Activated T-cell treated with anti-CD3 and anti-CD28 coated beads, Interleukin-2, amount 50 U/mL, for 48 hours (primary cell): ENCODE data around the gene GFOD1.
"Not testable (repeated sequence)": the region's sequence is repeated elsewhere in the genome, so short reads cannot be mapped to it uniquely, and the experiment has no call there.

Experiments
- DNase-seq, 2 experiments: peaks; one replicate each; pipeline ENCODE4 v3.0.0-alpha.2; 2020

The GFOD1 gene

DNA sequence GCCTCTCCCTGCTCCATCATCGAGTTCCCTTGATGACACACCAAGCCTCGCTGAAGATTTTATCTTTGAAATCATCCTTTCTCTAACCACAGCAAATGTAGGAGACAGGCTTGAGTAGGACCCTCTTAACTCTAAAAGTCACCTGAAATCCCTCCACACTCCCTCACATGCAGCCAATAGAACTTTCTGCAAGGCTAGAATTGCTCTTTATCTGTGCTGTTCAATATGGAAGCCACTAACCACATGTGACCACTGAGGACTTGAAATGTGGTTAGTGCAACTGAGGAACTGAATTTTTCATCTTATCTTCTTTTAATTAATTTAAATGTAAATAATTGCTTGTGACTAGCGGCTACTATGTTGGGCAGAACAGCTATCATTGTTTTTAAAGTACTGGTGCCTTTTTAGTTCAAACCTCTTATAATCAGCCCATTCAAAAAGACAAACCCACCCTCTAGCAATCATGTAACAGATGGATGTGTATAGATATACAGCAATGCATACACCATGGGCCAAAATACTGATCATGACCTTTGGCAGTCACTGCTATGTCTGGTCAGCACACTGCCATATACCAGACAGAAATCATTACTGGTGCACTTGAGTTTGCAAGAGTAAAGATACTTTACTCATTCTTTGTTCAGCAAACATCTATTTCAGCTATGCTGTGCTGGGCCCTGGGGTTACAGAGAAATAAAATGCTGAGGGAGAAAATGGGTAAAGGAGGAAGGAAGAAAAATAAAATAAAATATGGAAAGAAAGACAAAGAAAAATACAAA is 50.0 kb downstream of the GFOD1 start:
- no peak for DNase-seq

DNA sequence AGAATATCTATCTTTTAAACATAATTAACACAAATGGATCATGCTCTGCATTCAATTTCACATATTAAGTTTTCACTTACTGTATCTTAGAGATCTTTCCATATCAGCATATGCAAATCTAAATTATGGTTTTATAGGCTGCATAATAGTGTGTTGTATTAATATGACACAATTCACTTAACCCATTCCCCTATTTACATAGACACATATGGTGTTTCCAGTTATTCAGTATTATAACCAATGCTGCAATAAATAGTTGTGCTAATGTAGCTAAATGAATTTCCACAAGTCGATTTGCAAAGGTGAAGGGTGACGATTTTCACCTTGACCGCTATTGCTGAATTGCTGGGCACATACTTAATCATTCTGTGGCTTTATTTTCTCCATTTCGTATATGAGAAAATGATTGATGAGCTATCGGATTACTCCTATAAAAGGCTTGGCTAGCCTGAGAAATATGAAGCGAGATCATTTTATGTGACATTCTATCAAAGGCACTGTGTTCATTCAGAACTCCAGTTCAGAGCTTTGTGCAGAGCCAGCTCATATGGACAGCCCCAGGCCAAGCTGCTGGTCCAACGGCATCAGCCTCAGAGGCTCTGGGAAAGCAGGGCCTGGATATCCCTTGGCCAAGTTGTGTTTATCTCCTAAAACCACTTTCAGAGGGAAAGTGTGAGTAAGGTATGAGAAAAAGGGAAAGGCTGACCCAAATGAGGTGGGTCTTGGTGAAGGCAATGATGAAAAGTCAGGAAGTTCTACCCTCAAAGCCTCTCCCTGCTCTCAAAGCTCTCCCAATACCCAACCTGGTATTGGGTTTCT is 50.8 kb downstream of the GFOD1 start:
- DNase-seq, result no peak

DNA sequence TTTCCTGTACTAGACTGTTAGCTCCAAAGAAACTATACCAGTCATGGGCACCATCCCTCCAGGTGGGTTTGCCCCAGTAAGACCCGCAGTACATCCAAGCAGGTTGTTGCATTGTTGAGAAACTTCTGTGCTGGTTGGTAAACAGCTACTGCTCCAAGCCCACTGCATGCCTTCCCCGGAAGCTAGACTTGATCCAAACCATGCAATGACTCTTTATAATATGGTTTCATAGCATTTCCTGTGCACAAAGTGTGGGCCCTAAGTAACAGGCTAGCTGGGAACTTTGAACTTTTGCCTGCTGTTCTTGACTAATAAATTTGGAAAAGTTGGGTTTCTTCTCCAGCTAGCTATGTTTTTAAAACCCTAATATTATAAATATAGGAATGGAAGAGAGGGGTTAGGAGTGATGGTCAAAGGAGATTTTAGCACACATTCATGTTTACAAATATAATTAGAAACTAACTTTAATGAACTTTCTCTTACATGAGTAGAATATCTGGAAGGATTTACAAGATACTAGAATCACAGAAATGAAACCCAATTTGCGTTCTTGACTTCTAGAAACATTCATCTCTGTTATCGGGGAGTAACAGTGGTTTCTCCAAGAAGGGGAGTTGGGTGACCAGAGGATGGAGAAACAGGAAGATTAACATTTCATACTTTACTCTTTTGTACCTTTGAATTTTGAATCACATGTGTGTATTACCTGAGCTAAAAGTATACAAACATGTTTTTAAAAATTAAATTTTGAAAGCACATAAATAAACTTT is 51.7 kb downstream of the GFOD1 start:
- DNase-seq, result no peak

DNA sequence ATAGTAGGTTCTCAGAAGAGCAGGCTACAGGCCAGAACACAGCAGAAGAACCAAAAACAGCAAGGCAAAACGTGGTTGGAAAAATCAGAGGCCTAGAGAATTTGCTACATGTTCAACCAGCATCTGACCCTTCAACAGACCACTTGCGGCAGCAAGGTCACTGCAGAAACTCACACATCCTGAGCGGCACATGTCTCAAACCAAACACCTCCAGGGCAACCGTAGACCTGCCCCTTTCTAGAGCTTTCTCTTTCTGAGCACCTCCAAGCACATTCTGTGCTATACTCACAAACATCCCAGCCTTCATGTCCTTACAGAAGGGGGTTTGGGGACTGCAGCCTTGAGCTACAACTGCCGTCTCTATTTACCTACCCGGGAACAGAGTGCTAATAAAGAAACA is 52.6 kb downstream of the GFOD1 start:
- DNase-seq, result no peak

DNA sequence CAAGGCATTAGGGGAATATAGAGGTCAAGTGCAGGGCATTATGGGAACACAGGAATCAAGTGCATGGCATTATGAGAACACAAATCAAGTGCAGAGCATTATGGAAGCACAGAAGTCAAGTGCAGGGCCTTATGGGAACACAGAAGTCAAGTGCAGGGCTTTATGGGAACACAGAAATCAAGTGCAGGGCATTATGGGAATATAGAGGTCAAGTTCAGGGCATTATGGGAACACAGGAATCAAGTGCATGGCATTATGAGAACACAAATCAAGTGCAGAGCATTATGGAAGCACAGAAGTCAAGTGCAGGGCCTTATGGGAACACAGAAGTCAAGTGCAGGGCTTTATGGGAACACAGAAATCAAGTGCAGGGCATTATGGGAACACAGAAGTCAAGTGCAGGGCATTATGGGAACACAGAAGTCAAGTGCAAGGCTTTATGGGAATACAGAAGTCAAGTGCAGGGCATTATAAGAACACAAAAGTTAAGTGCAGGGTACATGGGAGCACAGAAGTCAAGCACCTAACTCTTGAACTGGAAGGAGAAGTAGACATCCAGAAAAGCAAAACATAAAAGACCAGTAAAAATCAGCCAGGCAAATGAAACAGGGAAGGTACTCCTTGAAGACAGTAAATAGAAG is 53.1 kb downstream of the GFOD1 start:
- DNase-seq, result not testable (repeated sequence)

DNA sequence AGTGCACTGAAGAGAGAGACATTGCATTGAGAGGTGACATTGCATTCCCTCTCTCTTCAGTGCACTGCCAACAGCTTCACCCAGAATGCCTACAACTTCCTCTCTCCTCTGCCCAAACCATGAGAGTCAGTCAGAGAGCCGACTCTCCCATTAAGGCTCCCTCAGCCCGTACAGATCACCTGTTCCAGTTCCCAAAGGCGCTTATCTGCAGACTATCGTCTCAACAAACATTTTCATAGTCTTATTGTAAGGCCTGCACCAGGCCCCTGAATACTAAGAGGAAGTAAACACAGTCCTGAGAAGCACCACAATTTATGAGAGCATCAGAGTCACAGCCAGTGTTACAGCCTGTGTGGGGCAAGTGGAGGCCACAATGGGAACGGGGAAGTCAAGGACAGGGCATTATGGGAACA is 53.7 kb downstream of the GFOD1 start:
- DNase-seq, result no peak

DNA sequence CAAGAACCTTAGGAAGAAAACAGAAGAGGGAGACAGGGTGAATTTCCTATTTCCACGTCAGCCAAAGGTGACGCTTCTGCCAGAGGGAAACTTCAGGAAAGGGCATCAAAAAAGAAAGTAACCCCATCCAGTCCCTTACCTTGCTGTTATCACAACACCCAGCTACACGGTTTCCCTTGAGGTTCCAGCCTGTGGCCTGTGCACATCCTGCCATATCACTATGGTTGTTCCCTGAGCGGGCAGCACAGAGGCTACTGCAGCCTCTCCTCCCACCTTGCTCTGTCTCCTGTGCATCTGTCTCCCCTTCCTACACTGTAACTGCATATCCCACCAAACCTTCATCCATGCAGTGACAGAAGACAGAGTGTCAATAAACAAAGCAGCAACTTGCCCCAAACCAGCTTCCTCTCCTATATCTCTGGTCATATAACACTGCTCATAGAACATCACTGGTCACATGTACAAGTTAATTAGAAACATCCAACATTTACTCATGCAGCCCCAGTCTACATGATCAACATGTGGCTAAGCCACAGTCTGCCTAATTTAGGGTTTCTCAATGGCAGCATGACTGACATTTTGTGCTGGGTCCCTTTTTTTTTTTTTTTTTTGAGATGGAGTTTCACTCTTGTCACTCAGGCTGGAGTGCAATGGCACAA is 54.7 kb downstream of the GFOD1 start:
- no peak for DNase-seq

DNA sequence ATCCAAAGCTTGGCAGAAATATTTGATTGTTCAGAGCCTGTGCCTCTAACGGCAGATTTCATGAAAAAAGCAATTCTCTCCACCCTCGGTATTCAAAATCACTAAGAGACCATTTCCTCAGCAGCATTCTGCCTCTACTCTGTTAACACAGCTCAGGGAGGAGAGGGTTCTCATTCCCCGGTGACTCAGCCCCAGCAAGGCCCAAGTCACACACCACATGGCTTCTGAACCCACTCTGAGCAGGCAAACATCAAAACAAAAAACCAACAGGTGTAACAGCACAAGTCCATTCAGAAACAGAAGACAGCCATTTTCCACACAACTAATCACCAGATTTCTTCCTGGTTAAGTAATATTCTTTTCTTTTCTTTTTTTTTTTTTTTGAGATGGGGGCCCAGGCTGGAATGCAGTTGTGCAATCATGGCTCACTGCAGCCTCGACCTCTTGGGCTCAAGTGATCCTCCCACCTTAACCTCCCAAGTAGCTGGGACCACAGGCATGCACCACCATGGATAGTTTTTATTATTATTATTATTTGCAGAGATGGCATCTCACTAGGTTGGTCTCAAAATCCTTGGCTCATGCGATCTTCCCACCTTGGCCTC is 55.4 kb downstream of the GFOD1 start:
- DNase-seq, result peak; percentile 35 to 59

DNA sequence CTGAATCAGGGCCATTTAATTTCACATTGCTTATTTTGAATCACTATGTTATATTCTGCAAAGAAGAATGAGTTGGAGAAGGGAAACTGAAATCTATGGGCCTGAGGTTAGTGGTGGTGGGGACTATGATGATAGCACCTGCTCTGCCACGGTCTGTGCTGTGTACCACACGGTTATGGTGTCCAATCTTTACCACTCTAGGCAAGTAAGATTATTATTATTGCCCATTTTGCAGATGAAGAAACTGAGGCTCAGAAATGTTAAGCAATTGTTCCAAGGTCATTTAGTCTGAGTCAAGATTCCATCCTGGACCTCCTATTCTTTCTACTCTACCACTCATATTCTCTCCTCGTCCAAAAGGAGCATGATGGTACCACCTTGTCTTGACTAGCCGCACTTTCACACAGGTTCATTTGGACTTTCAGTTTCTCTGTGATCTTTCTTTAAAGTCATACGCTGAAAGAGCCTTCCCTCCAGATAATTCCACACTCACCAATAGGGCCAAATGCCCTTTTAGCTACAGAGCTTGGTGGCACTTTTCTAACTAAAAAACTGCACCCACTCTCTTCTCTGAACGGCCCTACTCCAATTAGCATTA is 56.2 kb downstream of the GFOD1 start:
- DNase-seq, result no peak

DNA sequence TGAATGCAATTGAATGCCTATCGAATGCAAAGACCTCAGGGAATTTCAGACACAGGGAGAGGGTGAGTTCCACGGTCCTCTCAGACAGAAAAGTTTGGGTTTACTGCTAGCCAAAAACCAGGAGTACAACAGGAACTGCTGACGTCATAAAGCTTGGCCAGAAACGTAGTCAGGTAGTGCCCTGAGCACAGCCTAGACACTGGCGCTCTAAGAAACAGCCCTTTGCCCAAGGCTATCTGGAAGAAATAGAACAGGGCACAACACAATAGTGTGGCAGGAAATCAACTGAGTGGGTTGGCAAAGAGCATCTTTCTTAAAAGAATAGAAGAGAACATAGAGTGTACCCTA is 58.0 kb downstream of the GFOD1 start:
- DNase-seq, result no peak

DNA sequence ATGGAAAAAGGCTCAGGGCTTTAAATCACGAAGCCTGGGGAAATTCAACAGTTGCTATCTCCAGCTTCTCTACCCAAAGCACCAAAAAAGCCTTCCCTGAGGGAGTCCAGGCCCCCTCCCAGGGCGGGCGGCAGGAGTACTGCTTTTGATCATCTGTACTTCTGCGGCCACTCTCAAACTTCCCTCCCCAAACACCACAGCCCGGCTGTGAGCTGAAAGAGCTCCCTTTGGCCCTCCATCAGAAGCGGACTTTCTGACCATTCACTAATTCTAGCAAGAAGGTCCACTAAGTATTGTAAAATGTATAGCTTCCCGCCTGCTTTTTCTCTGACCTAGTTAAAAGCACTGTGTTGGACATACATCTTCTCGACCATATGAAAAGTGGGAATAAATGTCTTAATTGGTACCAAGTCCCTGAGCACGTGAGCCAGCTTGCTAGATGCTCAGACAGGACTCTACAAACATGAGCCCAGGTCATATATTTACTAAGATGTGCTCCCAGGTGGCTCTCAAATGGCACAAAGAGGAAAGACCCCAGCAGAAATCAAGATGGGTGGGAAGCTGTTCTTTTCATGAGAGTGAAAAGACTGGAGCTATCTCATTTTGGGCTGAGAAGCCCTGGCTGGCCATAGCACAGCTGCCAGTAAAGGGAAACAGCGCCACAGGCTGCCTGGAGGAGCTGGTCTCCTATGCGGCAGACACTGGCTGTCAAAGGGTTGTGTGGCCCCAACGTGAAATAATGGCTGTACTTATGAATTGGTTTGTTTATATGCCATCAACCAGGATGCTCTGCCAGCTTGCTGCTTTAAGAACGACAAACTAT is 58.6 kb downstream of the GFOD1 start:
- DNase-seq, result peak; percentile 34 to 38

DNA sequence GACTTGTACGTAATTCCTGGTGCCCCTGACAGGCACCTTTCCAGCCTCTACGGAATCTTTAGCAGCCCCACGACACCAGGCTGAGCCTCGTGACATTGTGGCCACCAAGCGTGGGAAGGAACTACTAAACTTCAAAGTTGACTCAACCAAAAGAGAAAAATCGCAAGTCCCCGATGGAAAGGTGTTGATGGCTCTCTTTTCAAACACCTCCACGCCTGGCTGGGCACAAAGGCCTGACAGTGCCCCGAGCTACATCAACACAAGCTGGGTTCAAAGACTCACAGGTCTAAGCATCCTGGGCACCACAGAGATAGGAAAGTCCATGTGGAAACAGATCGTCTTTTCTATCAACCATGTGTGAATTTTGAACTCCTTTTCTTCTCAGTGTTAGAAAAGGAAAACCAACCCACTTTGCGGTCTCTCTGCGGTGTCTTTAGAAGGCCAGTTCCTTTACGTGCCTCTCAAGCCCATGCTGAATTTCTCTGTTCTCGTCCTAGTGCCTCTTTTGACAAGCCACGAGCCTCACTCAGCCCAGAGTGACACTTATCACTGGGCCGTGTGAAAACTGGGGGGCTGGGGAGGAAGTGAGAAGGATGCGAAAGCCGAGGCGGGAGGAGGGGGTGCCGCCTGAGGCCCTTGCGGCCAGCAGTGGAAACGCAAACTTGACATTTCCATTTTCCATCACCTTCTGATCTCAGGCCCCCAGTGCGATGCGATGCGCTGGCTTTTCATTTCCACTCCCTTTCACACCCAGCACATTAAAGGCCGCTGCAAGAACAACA is 59.4 kb downstream of the GFOD1 start:
- peak; percentile 87 for DNase-seq

DNA sequence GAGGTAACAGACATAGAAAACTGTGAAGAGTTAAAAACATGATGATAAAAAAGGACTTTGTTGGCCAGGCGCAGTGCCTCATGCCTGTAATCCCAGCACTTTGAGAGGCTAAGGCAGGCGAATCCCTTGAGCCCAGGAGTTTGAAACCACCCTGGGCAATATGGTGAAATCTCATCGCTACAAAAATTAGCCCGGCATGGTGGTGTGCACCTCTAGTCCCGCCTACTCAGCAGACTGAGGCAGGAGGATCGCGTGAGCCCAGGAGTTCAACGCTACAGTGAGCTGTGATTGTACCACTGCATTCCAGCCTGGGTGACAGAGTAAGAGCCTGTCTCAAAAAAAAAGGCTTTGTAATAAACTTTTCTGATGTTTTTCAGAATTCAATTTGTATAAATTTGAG is 60.1 kb downstream of the GFOD1 start:
- peak; percentile 36 to 45 for DNase-seq

DNA sequence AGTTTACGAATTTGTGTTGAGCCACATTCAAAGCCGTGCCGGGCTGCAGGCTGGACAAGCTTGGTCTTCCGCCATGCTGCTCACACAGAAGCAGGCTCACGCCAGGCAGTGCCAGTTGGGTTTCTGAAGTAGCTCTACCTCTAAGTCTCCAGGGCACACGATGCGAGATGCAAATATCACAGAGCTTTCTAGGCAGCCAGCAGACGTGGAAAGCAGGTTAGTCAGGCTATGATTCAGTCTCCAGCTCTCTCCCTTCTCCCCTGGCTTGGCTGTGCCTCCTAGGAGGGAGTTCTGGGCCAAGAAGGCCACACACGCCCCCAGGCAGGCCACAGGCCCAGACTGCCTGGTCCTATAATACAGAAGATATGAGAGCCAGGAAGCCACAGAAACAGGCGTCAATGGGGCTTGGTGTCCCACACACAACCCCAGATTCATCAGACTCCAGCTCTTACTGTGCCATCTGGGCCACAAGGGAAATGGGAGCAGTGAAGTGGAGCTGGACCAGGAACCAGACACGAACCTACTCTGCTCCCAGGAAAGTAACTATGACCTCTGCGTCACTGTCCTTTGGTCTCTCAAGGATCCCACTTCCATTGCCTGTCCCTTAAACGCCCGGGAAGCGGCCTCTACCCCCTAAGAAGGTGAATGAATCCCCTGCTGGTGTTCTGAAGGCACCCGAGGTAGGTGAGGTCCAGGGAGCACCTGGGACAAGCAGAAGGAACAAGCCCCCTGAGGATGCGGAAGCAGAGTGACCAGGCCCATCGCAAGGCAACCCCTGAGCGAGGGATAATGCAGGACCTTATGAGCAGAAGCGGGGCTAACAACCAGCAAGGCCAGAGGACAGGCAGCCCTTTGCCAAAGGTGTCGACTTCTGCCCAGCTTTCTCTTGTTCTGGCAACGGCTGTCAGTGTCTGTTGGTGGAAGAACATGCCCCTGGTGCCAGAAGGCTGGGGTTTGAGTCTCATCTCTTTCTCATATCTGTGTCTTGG is 61.2 kb downstream of the GFOD1 start:
- DNase-seq, result peak; percentile 64 to 73

DNA sequence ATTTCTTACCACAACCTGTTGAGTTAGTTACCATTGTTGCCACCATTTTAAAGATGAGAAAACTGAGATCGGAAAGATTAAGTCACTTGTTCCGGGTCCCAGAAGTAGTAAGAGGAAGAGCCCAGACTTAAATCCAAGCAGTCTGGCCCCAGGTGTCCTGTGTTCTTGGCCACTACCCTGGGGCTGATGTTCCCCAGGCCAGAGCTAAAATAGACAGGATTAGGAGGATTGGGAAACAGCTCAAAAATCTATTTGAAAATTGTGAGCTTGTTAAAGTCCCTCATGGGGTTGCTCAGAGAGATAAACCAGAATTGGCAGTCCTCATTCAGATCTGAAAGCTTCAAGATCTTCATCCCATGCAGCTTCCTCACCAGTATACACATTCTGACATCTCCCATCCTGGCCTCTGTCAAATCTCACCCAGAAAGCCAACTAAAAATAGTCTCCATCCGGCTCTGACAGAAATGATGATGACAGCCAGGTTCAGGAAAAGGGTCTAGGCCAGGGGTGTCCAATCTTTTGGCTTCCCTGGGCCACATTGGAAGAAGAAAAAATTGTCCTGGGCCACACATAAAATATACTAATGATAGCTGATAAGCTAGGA is 62.0 kb downstream of the GFOD1 start:
- no peak for DNase-seq

DNA sequence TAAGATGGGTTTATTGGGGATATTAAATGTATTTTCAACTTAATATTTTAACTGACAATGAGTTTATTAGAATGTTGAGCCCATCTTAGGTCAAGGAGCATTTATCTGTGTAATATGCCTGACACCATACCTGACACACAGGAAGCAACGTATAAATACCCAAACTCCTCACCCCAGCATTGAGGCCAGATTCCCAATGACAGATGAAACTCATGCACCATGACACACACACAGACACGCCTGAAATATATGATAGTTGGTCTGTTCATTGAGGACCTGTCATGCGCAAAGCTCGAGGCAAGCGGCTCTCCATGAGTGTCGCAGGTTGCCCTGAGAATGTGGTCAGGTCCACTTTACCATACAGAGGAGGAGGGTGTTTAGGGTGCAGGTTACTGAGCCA is 64.1 kb downstream of the GFOD1 start:
- DNase-seq, result no peak

DNA sequence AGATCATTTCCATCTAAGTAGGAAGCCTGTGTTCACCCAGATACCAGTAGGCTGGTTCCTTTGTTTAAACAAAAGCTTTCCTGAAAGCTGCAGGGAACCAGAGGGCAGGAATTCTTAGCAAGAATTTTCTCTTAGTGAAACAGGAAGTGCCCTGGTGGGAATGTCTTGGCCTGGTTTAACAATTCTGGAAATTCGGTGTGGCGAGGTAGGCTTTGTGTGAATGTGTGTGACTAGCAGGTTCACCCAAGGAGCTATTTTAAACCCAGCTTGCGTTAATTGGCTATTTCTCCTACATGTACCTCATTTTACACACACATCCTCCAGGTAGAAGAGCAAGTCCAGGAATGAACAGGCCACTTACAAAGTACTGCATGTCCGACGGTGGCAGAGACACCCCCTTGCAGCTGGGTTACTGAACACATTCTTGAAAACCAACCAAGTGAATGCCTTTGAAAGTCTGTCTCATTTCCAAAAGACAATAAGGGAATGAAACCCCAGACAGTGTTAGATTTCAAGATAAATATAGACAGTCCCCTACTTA is 64.6 kb downstream of the GFOD1 start:
- no peak for DNase-seq
